NCI-H510A treated with DMSO at 0.1 percent for 48 hours (cell line): ENCODE data around the gene NCOR1.
"Not testable (repeated sequence)": the region's sequence is repeated elsewhere in the genome, so short reads cannot be mapped to it uniquely, and the experiment has no call there.

ENCODE experiments used
- DNase-seq: peaks from one replicate; lab custom pipeline; 2025; lab: John Stamatoyannopoulos, UW

NCOR1 gene

GRCh38 chr17:16148596-16148995 lies 66.7 kb downstream of the NCOR1 start:
- DNase-seq, result no peak

GRCh38 chr17:16145319-16145890 lies 69.9 kb downstream of the NCOR1 start:
- DNase-seq, result not testable (repeated sequence)

GRCh38 chr17:16141685-16142084 lies 73.6 kb downstream of the NCOR1 start:
- no peak for DNase-seq

- no peak for DNase-seq
Observed at GRCh38 chr17:16140854-16141253, 74.5 kb downstream of the NCOR1 start.

GRCh38 chr17:16135461-16135860 lies 79.9 kb downstream of the NCOR1 start:
- no peak for DNase-seq

GRCh38 chr17:16131593-16131992 lies 83.7 kb downstream of the NCOR1 start:
- no peak for DNase-seq

- DNase-seq, result no peak
Observed at GRCh38 chr17:16129441-16130205, 85.7 kb downstream of the NCOR1 start.

- DNase-seq, result no peak
Observed at GRCh38 chr17:16123531-16123930, 91.8 kb downstream of the NCOR1 start.

GRCh38 chr17:16122697-16123434 lies 92.5 kb downstream of the NCOR1 start:
- DNase-seq, result no peak

- DNase-seq, result no peak
Observed at GRCh38 chr17:16121915-16122314, 93.4 kb downstream of the NCOR1 start.

- DNase-seq, result no peak
Observed at GRCh38 chr17:16120937-16121336, 94.4 kb downstream of the NCOR1 start.

GRCh38 chr17:16117149-16117548 lies 98.2 kb downstream of the NCOR1 start:
- no peak for DNase-seq

GRCh38 chr17:16115077-16115698 lies 100.1 kb downstream of the NCOR1 start:
- not testable (repeated sequence) for DNase-seq

GRCh38 chr17:16108871-16109270 lies 106.5 kb downstream of the NCOR1 start:
- DNase-seq, result no peak

- DNase-seq, result no peak
Observed at GRCh38 chr17:16108386-16108785, 106.9 kb downstream of the NCOR1 start.

- no peak for DNase-seq
Observed at GRCh38 chr17:16107165-16107770, 108.1 kb downstream of the NCOR1 start.

GRCh38 chr17:16106161-16106891 lies 109.0 kb downstream of the NCOR1 start:
- peak; percentile 76 for DNase-seq

GRCh38 chr17:16104189-16104588 lies 111.1 kb downstream of the NCOR1 start:
- DNase-seq, result no peak

GRCh38 chr17:16101440-16101839 lies 113.9 kb downstream of the NCOR1 start:
- DNase-seq, result no peak

- DNase-seq, result no peak
Observed at GRCh38 chr17:16100737-16101400, 114.5 kb downstream of the NCOR1 start.

- DNase-seq, result no peak
Observed at GRCh38 chr17:16091773-16092172, 123.6 kb downstream of the NCOR1 start.
